Testis (tissue), 3 donors: ENCODE results near the gene CYP17A1. TPM values are rescaled to one million over a fixed set of nuclear protein-coding genes. Genes with fewer than 3 reads are reported as not detected.
A peak's percentile ranks its signal among the peaks of the same experiment; 100 is the strongest.

Source experiments
- DNase-seq: peaks from one replicate; pipeline ENCODE4 v3.0.0-alpha.2; 2019
- H3K27ac ChIP-seq, 2 donors: fragments of 200-600 bp; sonication (generic); one replicate each; pipeline ENCODE4 v1.5.1; 2019
- H3K27me3 ChIP-seq: fragments of 200-600 bp; sonication (generic); one replicate; pipeline ENCODE4 v1.5.1; 2019
- H3K36me3 ChIP-seq: fragments of 200-600 bp; sonication (generic); one replicate; pipeline ENCODE4 v1.5.1; 2017; ENCODE audit warnings: low read depth; ENCODE audit errors: missing control alignments
- H3K4me1 ChIP-seq: fragments of 200-600 bp; sonication (generic); one replicate; pipeline ENCODE4 v1.5.1; 2019
- H3K4me3 ChIP-seq, 2 donors: fragments of 200-600 bp; sonication (generic); one replicate each; pipeline ENCODE4 v1.5.1; 2017 to 2019
- H3K9me3 ChIP-seq: fragments of 200-600 bp; sonication (generic); one replicate; pipeline ENCODE4 v1.5.1; 2017
- CTCF ChIP-seq, 3 experiments: fragments of 450-650 bp in 2 of 3; fragments of 200-600 bp in 1 of 3; sonication (generic) in 1 of 3; IDR thresholded peaks; one replicate each; pipeline ENCODE4 v1.5.1; 2016 to 2019; ENCODE audit warnings: antibody characterized with exemption in 3 of 3, mild to moderate bottlenecking in 2 of 3, moderate library complexity in 1 of 3
- POLR2A ChIP-seq: fragments of 450-650 bp; IDR thresholded peaks from one replicate; pipeline ENCODE4 v1.6.1; 2017; ENCODE audit warnings: antibody characterized with exemption, mild to moderate bottlenecking, moderate library complexity
- WGBS, 2 donors: methylation state at CpG; one replicate each; pipeline ENCODE4 v1.1.5; 2018; 5-methylcytosine and 5-hydroxymethylcytosine counted together
- intact Hi-C: fragments of 100-400 bp; cut with DNase I; formaldehyde crosslinking; loops from one replicate; pipeline ENCODE4 v1.15.1; 2023; ENCODE audit warnings: low total_unique reads
- polyA plus RNA-seq: library from polyadenylated mRNA; stranded (reverse); fragments of 350-450 nt; fragmentation: Illumina TruSeq; extraction: RNeasy Lipid Tissue Mini Kit (QIAGEN cat#74804); gene quantifications from one replicate; pipeline ENCODE4 v1.2.3, GENCODE V29; 2014; ENCODE audit warnings: low read depth, low replicate concordance; ENCODE audit not compliant: insufficient read depth
- total RNA-seq, 2 donors: library from RNA; depleted of rRNA; stranded (reverse); fragments of >200 nt; gene quantifications; one replicate each; pipeline ENCODE4 v1.2.3, GENCODE V29; 2016

The CYP17A1 gene
- total and polyA plus RNA-seq, 3 donors from 2014 or later: 12.1 to 146 (median 15.1) TPM

GRCh38 chr10:102802920-102803534 is 34.2 kb downstream of the CYP17A1 start:
- no peaks in the 10 kb centered on the region for H3K36me3 ChIP-seq
- intact Hi-C loops: no loop called here
- H3K9me3 ChIP-seq: no peaks in the 10 kb centered on the region
- H3K27me3 ChIP-seq: no peaks in the 10 kb centered on the region
- H3K4me3 ChIP-seq: no peak overlapping the region
- peaks cover 40% of the 10 kb centered on the region for H3K4me1 ChIP-seq
- TF ChIP-seq CTCF (IDR thresholded peaks at IDR 0.05) (no peak), POLR2A (no peak)
- DNase-seq: no peak
- H3K27ac ChIP-seq: peak overlapping the region; percentile 53 to 59
- 53 to 65% methylated on average over 6 of the region's 6 CpGs for WGBS, 2 donors

GRCh38 chr10:102801978-102802377 is 35.2 kb downstream of the CYP17A1 start:
- intact Hi-C loops: no loop called here
- no peaks in the 10 kb centered on the region for H3K9me3 ChIP-seq
- WGBS, 2 donors: 39 to 58% methylated on average over 3 of the region's 3 CpGs
- TF ChIP-seq CTCF (IDR thresholded peaks at IDR 0.05) (no peak), POLR2A (no peak)
- no peaks in the 10 kb centered on the region for H3K27me3 ChIP-seq
- no peaks in the 10 kb centered on the region for H3K36me3 ChIP-seq
- peaks cover 44% of the 10 kb centered on the region for H3K4me1 ChIP-seq
- H3K27ac ChIP-seq: peak overlapping the region; percentile 53 to 59
- DNase-seq: no peak
- H3K4me3 ChIP-seq: no peak overlapping the region

- H3K27ac ChIP-seq: peak overlapping the region in 1 of 2 donors; percentile 39
- H3K27me3 ChIP-seq: no peaks in the 10 kb centered on the region
- no peak for TF ChIP-seq POLR2A
- no peak for TF ChIP-seq CTCF (IDR thresholded peaks at IDR 0.05)
- no peak overlapping the region for H3K4me3 ChIP-seq
- 46 to 51% methylated on average over 2 of the region's 2 CpGs for WGBS, 2 donors
- intact Hi-C loops: no loop called here
- DNase-seq: no peak
- peaks cover 46% of the 10 kb centered on the region for H3K4me1 ChIP-seq
- H3K9me3 ChIP-seq: no peaks in the 10 kb centered on the region
- H3K36me3 ChIP-seq: no peaks in the 10 kb centered on the region
Measured at GRCh38 chr10:102801496-102801895, 35.7 kb downstream of the CYP17A1 start.

GRCh38 chr10:102800611-102801335 is 36.4 kb downstream of the CYP17A1 start:
- no peak for DNase-seq
- intact Hi-C loops: no loop called here
- peak overlapping the region; percentile 6 to 39 for H3K27ac ChIP-seq
- 72 to 74% methylated on average over 10 of the region's 10 CpGs for WGBS, 2 donors
- peaks cover 50% of the 10 kb centered on the region for H3K4me1 ChIP-seq
- no peaks in the 10 kb centered on the region for H3K36me3 ChIP-seq
- no peaks in the 10 kb centered on the region for H3K27me3 ChIP-seq
- TF ChIP-seq POLR2A (no peak), CTCF (IDR thresholded peaks at IDR 0.05) (no peak)
- no peak overlapping the region for H3K4me3 ChIP-seq
- H3K9me3 ChIP-seq: no peaks in the 10 kb centered on the region
